ENCODE results near the gene STK24. TPM values are rescaled to one million over a fixed set of nuclear protein-coding genes. Genes with fewer than 3 reads are reported as not detected.

STK24 gene
- total and polyA plus RNA-seq, 7 donors: 27.2 to 58.1 (median 34.3) TPM

DNA sequence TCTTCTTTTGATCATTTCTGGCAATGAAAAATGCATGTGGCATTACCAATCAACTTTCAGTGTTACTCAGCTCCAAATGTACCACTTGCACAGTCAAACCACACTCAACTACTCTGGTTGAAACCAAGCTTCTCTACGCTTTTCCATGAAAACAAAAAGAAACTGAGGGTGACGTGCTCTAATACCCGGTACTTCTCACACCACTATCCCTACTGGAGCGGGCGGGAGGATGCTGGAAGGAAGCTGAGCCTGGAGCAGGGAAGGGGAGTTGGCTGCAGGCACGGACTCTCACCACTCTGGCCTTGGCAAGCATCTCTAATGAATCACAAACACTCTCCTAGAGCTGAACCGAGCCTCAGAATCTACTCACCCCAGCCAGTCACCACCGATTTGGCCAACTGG, 48.2 kb downstream of the STK24 start:
- DNase-seq (peak in 1 of 2 donors; percentile 63), ATAC-seq (peak in 3 of 4 donors; percentile 45 to 62 (median 55))
- intact Hi-C loops (cut with DNase I): loop anchor here in 1 of 2 donors (5.0 kb wide), 1 partner anchor 41 kb away; no protein-coding TSS in a partner anchor
- Histone ChIP-seq H3K27ac (no peak overlapping the region), H3K27me3 (ENCODE audit: insufficient read depth in 3 of 3, low read length in 2 of 3) (no peaks in the 10 kb centered on the region), H3K4me3 (no peak overlapping the region), H3K4me1 (peaks cover 67% of the 10 kb centered on the region), H3K36me3 (ENCODE audit: insufficient read depth in 1 of 2, low read depth in 1 of 2) (no peaks in the 10 kb centered on the region), H3K9me3 (no peaks in the 10 kb centered on the region)
- TF ChIP-seq CTCF (IDR thresholded peaks at IDR 0.05): no peak
- WGBS, 3 donors: 43 to 48% (median 47%) methylated on average over 8 of the region's 8 CpGs

GRCh38 chr13:98527526-98527925, 49.4 kb downstream of the STK24 start:
- H3K4me1 ChIP-seq: peaks cover 63% of the 10 kb centered on the region
- no peak for TF ChIP-seq CTCF (IDR thresholded peaks at IDR 0.05)
- no peaks in the 10 kb centered on the region for H3K27me3 ChIP-seq (ENCODE audit: insufficient read depth in 3 of 3, low read length in 2 of 3)
- H3K36me3 ChIP-seq (ENCODE audit: insufficient read depth in 1 of 2, low read depth in 1 of 2): no peaks in the 10 kb centered on the region
- H3K9me3 ChIP-seq: no peaks in the 10 kb centered on the region
- no peak for DNase-seq
- intact Hi-C loops (cut with DNase I): loop anchor here in 1 of 2 donors (5.0 kb wide), 1 partner anchor 40 kb away; no protein-coding TSS in a partner anchor
- H3K4me3 ChIP-seq: no peak overlapping the region
- H3K27ac ChIP-seq: no peak overlapping the region
- WGBS, 3 donors: 95% methylated on average over 13 of the region's 13 CpGs
- no peak for ATAC-seq

DNA sequence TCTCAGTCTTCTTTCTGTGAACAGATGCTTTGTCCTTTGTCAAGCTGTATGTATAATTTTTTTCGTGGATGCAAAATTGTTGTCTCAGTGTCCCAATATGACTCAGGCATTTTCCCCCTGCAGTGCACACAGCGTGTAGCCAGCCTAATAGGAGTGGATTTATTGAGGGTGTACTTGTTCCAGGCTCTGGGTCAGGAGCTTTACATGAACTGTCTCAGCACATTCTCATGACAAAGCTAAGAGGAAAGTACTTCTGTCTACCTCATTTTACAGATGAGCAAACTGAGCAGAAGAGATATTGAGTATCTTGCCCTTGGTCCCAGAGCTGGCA, 50.8 kb downstream of the STK24 start:
- TF ChIP-seq CTCF (IDR thresholded peaks at IDR 0.05): no peak
- Histone ChIP-seq H3K27me3 (ENCODE audit: insufficient read depth in 3 of 3, low read length in 2 of 3) (no peaks in the 10 kb centered on the region), H3K4me3 (no peak overlapping the region), H3K27ac (no peak overlapping the region), H3K9me3 (no peaks in the 10 kb centered on the region), H3K4me1 (peaks cover 65% of the 10 kb centered on the region), H3K36me3 (ENCODE audit: insufficient read depth in 1 of 2, low read depth in 1 of 2) (no peaks in the 10 kb centered on the region)
- intact Hi-C loops (cut with DNase I): loop anchor here in 1 of 2 donors (5.0 kb wide), 1 partner anchor 39 kb away; no protein-coding TSS in a partner anchor
- WGBS, 3 donors: 50 to 65% (median 51%) methylated on average over 2 of the region's 2 CpGs
- ATAC-seq: no peak
- no peak for DNase-seq

DNA sequence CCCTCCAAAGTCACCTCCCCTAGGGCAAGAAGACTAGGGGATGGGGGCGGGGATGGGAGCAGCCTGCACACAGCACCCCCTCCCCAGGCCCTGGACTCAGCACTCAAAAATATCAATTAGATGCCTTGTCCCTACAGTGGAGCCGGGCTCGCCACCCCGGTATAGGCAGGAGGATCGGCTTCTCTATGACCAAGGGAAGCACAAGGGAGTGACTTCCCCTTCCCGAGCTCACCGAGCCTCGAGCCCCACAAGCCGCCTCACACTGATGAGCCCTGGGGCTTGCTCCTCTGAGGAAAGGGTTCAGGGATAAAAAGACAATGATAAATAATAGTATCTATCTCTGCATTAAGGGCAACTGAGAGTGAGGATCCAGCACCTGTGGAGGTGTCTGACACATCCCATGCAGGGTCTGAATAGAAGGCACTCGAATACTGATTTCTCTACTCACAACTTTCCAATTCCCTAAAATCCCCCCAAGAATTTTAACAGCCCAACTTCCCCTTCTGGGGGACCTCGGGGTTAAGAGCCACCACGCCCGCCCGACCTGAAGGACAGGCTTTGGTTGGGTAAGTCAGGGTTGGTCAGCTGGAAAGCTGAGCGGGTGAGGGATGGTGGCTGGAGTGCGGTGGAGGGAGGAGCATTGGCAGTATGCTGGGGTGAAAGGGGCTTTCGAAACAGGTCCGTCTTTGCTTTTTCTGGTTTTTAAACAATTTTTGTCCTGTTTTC, 51.3 kb downstream of the STK24 start:
- ATAC-seq: no peak

More for the DNA sequence above, 51.3 kb downstream of the STK24 start:
- Histone ChIP-seq H3K4me3 (no peak overlapping the region), H3K36me3 (ENCODE audit: insufficient read depth in 1 of 2, low read depth in 1 of 2) (no peaks in the 10 kb centered on the region), H3K4me1 (peaks cover 60% of the 10 kb centered on the region), H3K27ac (no peak overlapping the region), H3K27me3 (ENCODE audit: insufficient read depth in 3 of 3, low read length in 2 of 3) (no peaks in the 10 kb centered on the region), H3K9me3 (no peaks in the 10 kb centered on the region)
- no peak for DNase-seq
- TF ChIP-seq CTCF (IDR thresholded peaks at IDR 0.05): no peak
- WGBS, 3 donors: 85 to 86% (median 85%) methylated on average over 18 of the region's 18 CpGs
- intact Hi-C loops (cut with DNase I): loop anchor here in 1 of 2 donors (5.0 kb wide), 1 partner anchor 38 kb away; no protein-coding TSS in a partner anchor
